IPS-NIHi7 (cell line): ENCODE results near the gene SLC6A13.
"Not testable (repeated sequence)": the region's sequence is repeated elsewhere in the genome, so short reads cannot be mapped to it uniquely, and the experiment has no call there.

Experiments
- DNase-seq: peaks from one replicate; pipeline ENCODE4 v3.0.0; 2012; ENCODE audit warnings: mixed read lengths; ENCODE audit errors: extremely low spot score

SLC6A13 gene

GRCh38 chr12:264269-264668 lies 1.6 kb upstream of the SLC6A13 start:
- no peak for DNase-seq

GRCh38 chr12:263574-263973 lies 938 bp upstream of the SLC6A13 start:
- no peak for DNase-seq

- DNase-seq, result no peak
These were observed 523 bp downstream of the SLC6A13 start for GRCh38 chr12:262113-262512.

GRCh38 chr12:257521-258321 lies 4.9 kb downstream of the SLC6A13 start:
- DNase-seq, result no peak

GRCh38 chr12:256958-257357 lies 5.7 kb downstream of the SLC6A13 start:
- no peak for DNase-seq

GRCh38 chr12:256225-256624 lies 6.4 kb downstream of the SLC6A13 start:
- DNase-seq, result no peak

- DNase-seq, result no peak
These were observed 7.7 kb downstream of the SLC6A13 start for GRCh38 chr12:254912-255311.

GRCh38 chr12:254039-254438 lies 8.6 kb downstream of the SLC6A13 start:
- peak; percentile 59 for DNase-seq

- DNase-seq, result no peak
These were observed 9.4 kb downstream of the SLC6A13 start for GRCh38 chr12:253116-253831.

GRCh38 chr12:252636-253035 lies 10.0 kb downstream of the SLC6A13 start:
- DNase-seq, result no peak

- no peak for DNase-seq
These were observed 15.4 kb downstream of the SLC6A13 start for GRCh38 chr12:247271-247670.

GRCh38 chr12:243381-243780 lies 19.3 kb downstream of the SLC6A13 start:
- DNase-seq, result no peak

GRCh38 chr12:242496-242895 lies 20.1 kb downstream of the SLC6A13 start:
- no peak for DNase-seq

- no peak for DNase-seq
These were observed 21.4 kb downstream of the SLC6A13 start for GRCh38 chr12:241266-241665.

GRCh38 chr12:240566-240965 lies 22.1 kb downstream of the SLC6A13 start:
- no peak for DNase-seq

- DNase-seq, result no peak
These were observed 23.8 kb downstream of the SLC6A13 start for GRCh38 chr12:238736-239398.

GRCh38 chr12:238116-238515 lies 24.5 kb downstream of the SLC6A13 start:
- DNase-seq, result no peak

GRCh38 chr12:237026-237815 lies 25.4 kb downstream of the SLC6A13 start:
- no peak for DNase-seq

- no peak for DNase-seq
These were observed 26.2 kb downstream of the SLC6A13 start for GRCh38 chr12:236445-236844.

- not testable (repeated sequence) for DNase-seq
These were observed 26.7 kb downstream of the SLC6A13 start for GRCh38 chr12:235967-236366.

GRCh38 chr12:234891-235415 lies 27.7 kb downstream of the SLC6A13 start:
- DNase-seq, result no peak

- no peak for DNase-seq
These were observed 28.6 kb downstream of the SLC6A13 start for GRCh38 chr12:234019-234418.
